Right forelimb (tissue), 1 donor: ENCODE measurements around the gene TP53.

Experiments
- DNase-seq: peaks from one replicate; pipeline ENCODE4 v3.0.0-alpha.2; 2018

TP53 gene

GRCh38 chr17:7687072-7687907 lies at the start of gene TP53:
TP53 (minus strand) TSS chr17:7687490; CDS start chr17:7676594, 10,896 bp downstream.
- peak; percentile 89 for DNase-seq

- no peak for DNase-seq
These were observed 45.8 kb upstream of the TP53 start for GRCh38 chr17:7732981-7733539.

- DNase-seq = no peak
These were observed 42.5 kb upstream of the TP53 start for GRCh38 chr17:7729816-7730215.

- DNase-seq = no peak
These were observed 40.6 kb upstream of the TP53 start for GRCh38 chr17:7727886-7728285.

- DNase-seq = no peak
These were observed 34.3 kb upstream of the TP53 start for GRCh38 chr17:7721612-7722011.

- DNase-seq = no peak
These were observed 32.8 kb upstream of the TP53 start for GRCh38 chr17:7720125-7720524.

- DNase-seq = no peak
These were observed 32.4 kb upstream of the TP53 start for GRCh38 chr17:7719661-7720060.

GRCh38 chr17:7717756-7718350 lies 30.6 kb upstream of the TP53 start:
- no peak for DNase-seq

- peak; percentile 90 for DNase-seq
These were observed 29.8 kb upstream of the TP53 start, which contains the start of gene DNAH2 for GRCh38 chr17:7716901-7717755. DNAH2 (plus strand) TSS chr17:7717744; CDS start chr17:7719735, 1,991 bp downstream.

- no peak for DNase-seq
These were observed 28.9 kb upstream of the TP53 start for GRCh38 chr17:7715936-7716886.

GRCh38 chr17:7714721-7715594 lies 27.7 kb upstream of the TP53 start:
- no peak for DNase-seq

- DNase-seq = no peak
These were observed 26.5 kb upstream of the TP53 start for GRCh38 chr17:7713782-7714181.

GRCh38 chr17:7712111-7712771 lies 25.0 kb upstream of the TP53 start:
- no peak for DNase-seq

- DNase-seq = no peak
These were observed 23.9 kb upstream of the TP53 start for GRCh38 chr17:7711051-7711755.

GRCh38 chr17:7710301-7710700 lies 23.0 kb upstream of the TP53 start:
- no peak for DNase-seq

GRCh38 chr17:7709031-7709430 lies 21.7 kb upstream of the TP53 start:
- DNase-seq = no peak

- DNase-seq = no peak
These were observed 20.8 kb upstream of the TP53 start for GRCh38 chr17:7707858-7708750.

- no peak for DNase-seq
These were observed 20.2 kb upstream of the TP53 start for GRCh38 chr17:7707446-7707845.
